ENCODE measurements around the gene DDX5. TPM values are rescaled to one million over a fixed set of nuclear protein-coding genes. Genes with fewer than 3 reads are reported as not detected.

Gene DDX5
- total RNA-seq, 3 donors from 2014 or later = 464 to 736 (median 551) TPM

GRCh38 chr17:64536913-64537312 is 30.8 kb upstream of the DDX5 start:
- no peak for ATAC-seq
- peaks cover 6% of the 10 kb centered on the region for H3K36me3 ChIP-seq (ENCODE audit: low read depth)
- intact Hi-C loops (cut with DNase I, micrococcal nuclease) = no loop called here

GRCh38 chr17:64535357-64535756 is 29.3 kb upstream of the DDX5 start:
- intact Hi-C loops (cut with DNase I, micrococcal nuclease) = no loop called here
- ATAC-seq (no peak), DNase-seq (no peak)
- TF ChIP-seq, protein P1, sequence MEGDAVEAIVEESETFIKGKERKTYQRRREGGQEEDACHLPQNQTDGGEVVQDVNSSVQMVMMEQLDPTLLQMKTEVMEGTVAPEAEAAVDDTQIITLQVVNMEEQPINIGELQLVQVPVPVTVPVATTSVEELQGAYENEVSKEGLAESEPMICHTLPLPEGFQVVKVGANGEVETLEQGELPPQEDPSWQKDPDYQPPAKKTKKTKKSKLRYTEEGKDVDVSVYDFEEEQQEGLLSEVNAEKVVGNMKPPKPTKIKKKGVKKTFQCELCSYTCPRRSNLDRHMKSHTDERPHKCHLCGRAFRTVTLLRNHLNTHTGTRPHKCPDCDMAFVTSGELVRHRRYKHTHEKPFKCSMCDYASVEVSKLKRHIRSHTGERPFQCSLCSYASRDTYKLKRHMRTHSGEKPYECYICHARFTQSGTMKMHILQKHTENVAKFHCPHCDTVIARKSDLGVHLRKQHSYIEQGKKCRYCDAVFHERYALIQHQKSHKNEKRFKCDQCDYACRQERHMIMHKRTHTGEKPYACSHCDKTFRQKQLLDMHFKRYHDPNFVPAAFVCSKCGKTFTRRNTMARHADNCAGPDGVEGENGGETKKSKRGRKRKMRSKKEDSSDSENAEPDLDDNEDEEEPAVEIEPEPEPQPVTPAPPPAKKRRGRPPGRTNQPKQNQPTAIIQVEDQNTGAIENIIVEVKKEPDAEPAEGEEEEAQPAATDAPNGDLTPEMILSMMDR (IDR thresholded peaks at IDR 0.05) = no peak
- no peaks in the 10 kb centered on the region for H3K9me3 ChIP-seq
- peaks cover 6% of the 10 kb centered on the region for H3K36me3 ChIP-seq (ENCODE audit: low read depth)
- H3K4me1 ChIP-seq (ENCODE audit: low read depth) = no peaks in the 10 kb centered on the region
- H3K4me3 ChIP-seq = no peak overlapping the region

More at GRCh38 chr17:64536913-64537312, 30.8 kb upstream of the DDX5 start:
- H3K4me3 ChIP-seq = no peak overlapping the region
- H3K4me1 ChIP-seq (ENCODE audit: low read depth) = no peaks in the 10 kb centered on the region
- H3K9me3 ChIP-seq = no peaks in the 10 kb centered on the region
- TF ChIP-seq, protein P1 (IDR thresholded peaks at IDR 0.05) = no peak
- DNase-seq = no peak

DNA sequence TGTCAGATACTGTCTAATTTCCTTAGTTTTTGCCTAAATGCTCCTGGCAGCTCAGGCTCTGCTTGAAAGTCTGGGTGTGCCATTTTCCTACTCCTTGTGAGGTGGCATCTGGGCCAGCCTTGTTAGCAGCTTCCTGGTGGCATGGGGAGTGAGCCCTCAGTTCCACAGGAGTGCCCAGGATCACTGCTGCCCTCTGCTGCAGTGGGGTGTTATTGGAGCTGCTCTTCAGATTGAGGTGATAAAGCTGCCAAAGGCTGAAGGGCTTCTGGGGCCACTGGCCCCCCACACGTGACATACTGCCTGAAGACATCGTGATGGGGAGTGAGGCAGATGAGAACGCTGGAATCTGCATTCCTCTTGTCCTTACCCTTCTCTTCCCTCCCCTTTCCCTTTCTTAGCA is 28.1 kb upstream of the DDX5 start:
- no peaks in the 10 kb centered on the region for H3K9me3 ChIP-seq
- no peak overlapping the region for H3K4me3 ChIP-seq
- peaks cover 6% of the 10 kb centered on the region for H3K36me3 ChIP-seq (ENCODE audit: low read depth)
- H3K4me1 ChIP-seq (ENCODE audit: low read depth) = no peaks in the 10 kb centered on the region
- DNase-seq (peak in 1 of 3 donors; percentile 31), ATAC-seq (peak; percentile 70)
- intact Hi-C loops (cut with DNase I, micrococcal nuclease) = no loop called here
- TF ChIP-seq, protein P1 (IDR thresholded peaks at IDR 0.05) = no peak

DNA sequence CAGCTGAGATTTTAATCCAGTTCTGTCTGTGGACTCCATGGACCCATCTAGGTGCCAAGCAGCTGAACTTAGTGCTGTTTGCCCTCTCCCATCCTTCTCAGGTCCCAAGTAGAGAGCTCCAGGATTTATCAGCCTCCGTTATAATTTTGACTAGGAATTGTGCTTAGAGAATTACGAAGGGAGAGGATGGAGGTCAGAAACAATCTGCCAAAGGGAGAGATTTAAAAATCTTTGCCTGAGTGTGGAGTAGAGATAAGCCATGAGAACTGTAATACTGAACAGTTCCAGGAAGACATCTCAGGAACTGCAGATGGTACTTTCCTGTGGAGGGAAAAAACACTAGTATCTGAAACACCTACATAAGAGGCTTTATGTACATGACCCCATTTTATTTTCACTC is 27.7 kb upstream of the DDX5 start:
- Histone ChIP-seq H3K4me1 (ENCODE audit: low read depth) (no peaks in the 10 kb centered on the region), H3K36me3 (ENCODE audit: low read depth) (peaks cover 6% of the 10 kb centered on the region), H3K9me3 (no peaks in the 10 kb centered on the region), H3K4me3 (no peak overlapping the region)
- DNase-seq (no peak), ATAC-seq (no peak)
- TF ChIP-seq, protein P1 (IDR thresholded peaks at IDR 0.05) = no peak
- intact Hi-C loops (cut with DNase I, micrococcal nuclease) = no loop called here

DNA sequence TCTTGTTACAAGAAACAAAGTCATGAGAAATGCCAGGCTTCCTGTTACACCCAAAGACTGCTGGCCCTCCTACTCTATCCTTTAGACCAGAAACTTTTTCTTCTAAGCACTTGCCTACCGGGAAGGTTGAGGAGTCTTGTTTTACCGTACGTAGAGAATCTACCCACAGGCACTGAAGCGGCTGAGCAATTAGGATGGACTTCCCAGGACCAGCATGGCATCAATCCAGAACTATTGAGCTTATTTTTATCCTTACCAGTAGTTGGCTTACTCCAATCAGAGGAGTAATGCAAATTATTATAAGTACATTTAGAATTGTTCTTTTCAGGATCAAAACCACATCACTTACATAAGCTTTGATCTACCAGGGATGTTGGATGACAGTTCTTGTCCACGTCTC is 26.3 kb upstream of the DDX5 start:
- TF ChIP-seq, protein P1 (IDR thresholded peaks at IDR 0.05) = no peak
- H3K4me1 ChIP-seq (ENCODE audit: low read depth) = no peaks in the 10 kb centered on the region
- H3K9me3 ChIP-seq = no peaks in the 10 kb centered on the region
- no peak overlapping the region for H3K4me3 ChIP-seq
- H3K36me3 ChIP-seq (ENCODE audit: low read depth) = peaks cover 6% of the 10 kb centered on the region
- intact Hi-C loops (cut with DNase I, micrococcal nuclease) = no loop called here
- no peak for DNase-seq
- no peak for ATAC-seq

DNA sequence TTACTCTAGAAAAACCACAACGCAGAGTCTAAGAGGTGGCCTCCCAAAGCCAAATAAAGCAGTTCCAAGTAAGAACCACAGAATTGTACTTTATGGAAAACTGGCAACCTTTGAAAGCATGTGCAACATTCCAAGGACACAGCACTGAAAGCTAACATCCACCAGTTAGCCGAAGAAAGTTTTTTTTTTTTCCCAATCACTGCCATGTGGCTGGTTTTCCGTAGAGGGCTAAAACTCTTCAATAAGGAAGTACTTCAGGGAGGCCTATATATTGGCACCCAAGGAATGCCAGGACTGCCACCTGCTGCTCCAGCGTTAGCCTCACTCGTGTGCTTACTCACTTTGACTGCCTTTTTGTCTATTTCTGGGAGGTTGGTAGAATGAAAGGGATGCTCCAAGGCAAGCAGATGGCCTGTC is 25.9 kb upstream of the DDX5 start:
- intact Hi-C loops (cut with DNase I, micrococcal nuclease) = no loop called here
- no peak for DNase-seq
- ATAC-seq = peak; percentile 16
- Histone ChIP-seq H3K9me3 (no peaks in the 10 kb centered on the region), H3K36me3 (ENCODE audit: low read depth) (peaks cover 6% of the 10 kb centered on the region), H3K4me3 (no peak overlapping the region), H3K4me1 (ENCODE audit: low read depth) (no peaks in the 10 kb centered on the region)
- TF ChIP-seq, protein P1 (IDR thresholded peaks at IDR 0.05) = no peak

Data from mucosa of descending colon (tissue), 3 donors.